ENCODE measurements around the gene POFUT2. TPM values are rescaled to one million over a fixed set of nuclear protein-coding genes. Genes with fewer than 3 reads are reported as not detected.

Gene POFUT2
- polyA plus RNA-seq, 12 donors: 29.2 to 44.2 (median 37.2) TPM; not detected in 1

GRCh38 chr21:45266518-45267389 lies 20.9 kb downstream of the POFUT2 start:
- no peak for DNase-seq

- no peak for DNase-seq
These were observed 21.8 kb downstream of the POFUT2 start for GRCh38 chr21:45265721-45266517.

- DNase-seq: no peak
These were observed 22.7 kb downstream of the POFUT2 start for GRCh38 chr21:45264912-45265515.

GRCh38 chr21:45264146-45264911 lies 23.4 kb downstream of the POFUT2 start:
- no peak for DNase-seq

- DNase-seq: no peak
These were observed 24.2 kb downstream of the POFUT2 start for GRCh38 chr21:45263534-45263933.

- no peak for DNase-seq
These were observed 25.1 kb downstream of the POFUT2 start for GRCh38 chr21:45262616-45263015.

GRCh38 chr21:45262041-45262581 lies 25.6 kb downstream of the POFUT2 start:
- no peak for DNase-seq

GRCh38 chr21:45261093-45261492 lies 26.6 kb downstream of the POFUT2 start:
- no peak for DNase-seq

- no peak for DNase-seq
These were observed 27.4 kb downstream of the POFUT2 start for GRCh38 chr21:45260191-45260825.

GRCh38 chr21:45259206-45259840 lies 28.4 kb downstream of the POFUT2 start:
- no peak for DNase-seq

- DNase-seq: no peak
These were observed 29.2 kb downstream of the POFUT2 start for GRCh38 chr21:45258466-45258865.

GRCh38 chr21:45257673-45258341 lies 29.9 kb downstream of the POFUT2 start:
- no peak for DNase-seq

- no peak for DNase-seq
These were observed 30.6 kb downstream of the POFUT2 start for GRCh38 chr21:45256912-45257672.

GRCh38 chr21:45256021-45256911 lies 31.4 kb downstream of the POFUT2 start:
- no peak for DNase-seq

- no peak for DNase-seq
These were observed 32.2 kb downstream of the POFUT2 start for GRCh38 chr21:45255381-45256020.

GRCh38 chr21:45254460-45254930 lies 33.2 kb downstream of the POFUT2 start:
- DNase-seq: no peak

Data from muscle of arm (tissue), 12 donors.